B cell (primary cell): ENCODE results near the gene LAIR1.

ENCODE experiments used
- CTCF ChIP-seq: fragments of 200-600 bp; IDR thresholded peaks from one replicate; pipeline ENCODE4 v1.8.0; 2022; ENCODE audit warnings: antibody characterized with exemption, mild to moderate bottlenecking
- EZH2 ChIP-seq: IDR thresholded peaks from 2 replicates; pipeline ENCODE4 v1.6.1; 2012; ENCODE audit warnings: borderline replicate concordance, low read depth, mild to moderate bottlenecking, moderate library complexity, low read length; ENCODE audit not compliant: insufficient read depth, poor library complexity, severe bottlenecking

GRCh38 chr19:54312011-54312410, 52.7 kb downstream of the LAIR1 start:
- TF ChIP-seq CTCF (no peak), EZH2 (no peak)
